K562 (cell line): ENCODE measurements around the gene CEP350. TPM values are rescaled to one million over a fixed set of nuclear protein-coding genes. Genes with fewer than 3 reads are reported as not detected.

Experiments used
- ATF7 ChIP-seq: fragments of 450-650 bp; IDR thresholded peaks from 2 replicates; pipeline ENCODE4 v1.7.1; 2014; ENCODE audit warnings: mild to moderate bottlenecking, moderate library complexity
- BHLHE40 ChIP-seq: IDR thresholded peaks from 2 replicates; pipeline ENCODE4 v1.6.1; 2011; ENCODE audit warnings: low read length, improper control_type of control experiment
- C11orf30 ChIP-seq: fragments of 450-650 bp; IDR thresholded peaks from 2 replicates; pipeline ENCODE4 v1.6.1; 2016; ENCODE audit warnings: low read depth, mild to moderate bottlenecking
- HDGF ChIP-seq: fragments of 450-650 bp; IDR thresholded peaks from 2 replicates; pipeline ENCODE4 v1.6.1; 2016
- MTA3 ChIP-seq: fragments of 450-650 bp; formaldehyde crosslinking; IDR thresholded peaks from 2 replicates; pipeline ENCODE4 v1.6.1; 2017; ENCODE audit warnings: mild to moderate bottlenecking, borderline replicate concordance
- NR2C1 ChIP-seq, 2 experiments: fragments of 450-650 bp; IDR thresholded peaks; 2 replicates each; pipeline ENCODE4 v1.6.1; 2017; ENCODE audit warnings: mild to moderate bottlenecking in 2 of 2, antibody characterized with exemption in 1 of 2, inconsistent platforms in 1 of 2, missing compliant biosample characterization in 1 of 2, missing genetic modification characterization in 1 of 2
- POLR2A ChIP-seq: fragments of 450-650 bp; conservative IDR thresholded peaks from 2 replicates; pipeline ENCODE4 v1.6.1; 2016
- REST ChIP-seq, 2 experiments: fragments of 450-650 bp; formaldehyde crosslinking in 1 of 2; IDR thresholded peaks; 2 replicates each; pipeline versions ENCODE4 v1.4.0 to v1.6.1; 2014 to 2020; ENCODE audit warnings: mild to moderate bottlenecking in 2 of 2, borderline replicate concordance in 1 of 2, low read depth in 1 of 2
- SRSF7 ChIP-seq: fragments of 200-400 bp; formaldehyde crosslinking; optimal IDR thresholded peaks from 2 replicates; pipeline ENCODE3; 2017; ENCODE audit warnings: mild to moderate bottlenecking, low read depth, low read length
- THAP12 ChIP-seq: fragments of 250-450 bp; sonication (Bioruptor Pico); IDR thresholded peaks from 2 replicates; pipeline ENCODE4 v1.9.0; 2021; ENCODE audit warnings: mild to moderate bottlenecking, inconsistent platforms
- TOE1 ChIP-seq, 2 experiments: fragments of 450-650 bp in 1 of 2; sonication (generic) in 1 of 2; formaldehyde crosslinking in 1 of 2; IDR thresholded peaks; 2 replicates each; pipeline versions ENCODE4 v1.7.1 to v1.8.0; 2016 to 2022; ENCODE audit warnings: borderline replicate concordance in 2 of 2, mild to moderate bottlenecking in 2 of 2, antibody characterized with exemption in 1 of 2, inconsistent platforms in 1 of 2, low read depth in 1 of 2, missing genetic modification reagents in 1 of 2, moderate library complexity in 1 of 2
- U2AF1 ChIP-seq: fragments of 200-400 bp; formaldehyde crosslinking; optimal IDR thresholded peaks from 2 replicates; pipeline ENCODE3; 2017; ENCODE audit warnings: mild to moderate bottlenecking, low read depth, low read length, moderate library complexity
- ZBTB33 ChIP-seq: sonication (generic); formaldehyde crosslinking; IDR thresholded peaks from 2 replicates; pipeline ENCODE4 v1.8.1; 2023; ENCODE audit warnings: mild to moderate bottlenecking, missing genetic modification reagents
- ZNF316 ChIP-seq: fragments of 450-650 bp; IDR thresholded peaks from 2 replicates; pipeline ENCODE4 v1.6.1; 2016
- polyA plus RNA-seq, 8 experiments: library from polyadenylated mRNA; depleted of rRNA in 4 of 8; stranded (reverse) in 5 of 8; unstranded in 3 of 8; fragments of >200 nt; fragmentation: Nextera tagmentation in 2 of 8; fragmentation: Illumina TruSeq in 1 of 8; extraction: Ambion mirVana in 2 of 8; extraction: Trizol in 1 of 8; gene quantifications; 2 replicates each; pipeline versions ENCODE4 v1.2.1 to v1.2.3, GENCODE V29; 2011 to 2014; ENCODE audit warnings: inconsistent platforms in 1 of 8, missing spikeins in 1 of 8
- total RNA-seq, 7 experiments: library from RNA; depleted of rRNA in 6 of 7; stranded (reverse); fragments of >200 nt in 6 of 7; fragmentation: Illumina TruSeq in 2 of 7; extraction: Trizol in 2 of 7; gene quantifications; 2 replicates each; pipeline versions ENCODE4 v1.2.1 to v1.2.3, GENCODE V29; 2011 to 2021; ENCODE audit warnings: low replicate concordance in 1 of 7

Gene CEP350
- total and polyA plus RNA-seq, 9 of the 15 experiments (the other 6 are each of a cell fraction or from before 2014, with no cell fraction given) = 8.3 to 64.3 (median 28.0) TPM

- TF ChIP-seq REST (IDR thresholded peaks at IDR 0.05; ENCODE audit: borderline replicate concordance) = peak; percentile 15; the same call in 1 of the 2 replicates
- TF ChIP-seq REST (CRISPR knock-in tag; IDR thresholded peaks at IDR 0.05; ENCODE audit: low read depth) = peak; percentile 20; the same call in 1 of the 2 replicates
- peak; percentile 82 for TF ChIP-seq ATF7
- TF ChIP-seq POLR2A = peak; percentile 85
- TF ChIP-seq MTA3 = peak; percentile 100
- no peak for TF ChIP-seq HDGF
- TF ChIP-seq THAP12 = peak; percentile 95
- peak; percentile 68 for TF ChIP-seq C11orf30
- no peak for TF ChIP-seq SRSF7
- TF ChIP-seq U2AF1 = peak; percentile 67
- no peak for TF ChIP-seq NR2C1 (IDR thresholded peaks at IDR 0.05)
- peak; percentile 17; the same call in 1 of the 2 replicates for TF ChIP-seq NR2C1 (tag; IDR thresholded peaks at IDR 0.05)
- TF ChIP-seq ZBTB33 (CRISPR knock-in tag) = 0 out of 2 replicates have a peak, but pooled peaks have one; percentile 37
- peak; percentile 94 for TF ChIP-seq TOE1 (IDR thresholded peaks at IDR 0.05; ENCODE audit: borderline replicate concordance)
- peak; percentile 88; the same call in 1 of the 2 replicates for TF ChIP-seq TOE1 (CRISPR knock-in tag; IDR thresholded peaks at IDR 0.05; ENCODE audit: borderline replicate concordance, low read depth)
- no peak for TF ChIP-seq ZNF316
- 0 out of 2 replicates have a peak, but pooled peaks have one; percentile 10 for TF ChIP-seq BHLHE40
Observed at GRCh38 chr1:180154325-180155181, 199.9 kb downstream of the CEP350 start, which contains the start of gene QSOX1 (continued).
